ENCODE results near the gene TBC1D4. TPM values are rescaled to one million over a fixed set of nuclear protein-coding genes. Genes with fewer than 3 reads are reported as not detected.

TBC1D4 gene
- total and polyA plus RNA-seq, 9 donors, result 26.2 to 91.3 (median 52.6) TPM

GRCh38 chr13:75333103-75333502, 148.9 kb downstream of the TBC1D4 start:
- 44 to 65% (median 61%) methylated on average over 1 of the region's 1 CpG for WGBS, 3 donors
- intact Hi-C loops (cut with DNase I), result no loop called here
- no peak overlapping the region for H3K4me3 ChIP-seq

GRCh38 chr13:75331792-75332349, 150.1 kb downstream of the TBC1D4 start:
- no peak overlapping the region for H3K27ac ChIP-seq
- H3K4me1 ChIP-seq (ENCODE audit: insufficient read depth), result peaks cover 2% of the 10 kb centered on the region
- TF ChIP-seq EP300 (IDR thresholded peaks at IDR 0.05), result no peak
- no peak for TF ChIP-seq POLR2A (IDR thresholded peaks at IDR 0.05)
- no peak for TF ChIP-seq CTCF (IDR thresholded peaks at IDR 0.05)
- intact Hi-C loops (cut with DNase I), result no loop called here
- H3K9me3 ChIP-seq, result no peaks in the 10 kb centered on the region
- WGBS, 3 donors, result 60 to 67% (median 60%) methylated on average over 2 of the region's 2 CpGs
- no peak for DNase-seq
- no peak overlapping the region for H3K4me3 ChIP-seq
- no peaks in the 10 kb centered on the region for H3K36me3 ChIP-seq
- H3K27me3 ChIP-seq, result no peaks in the 10 kb centered on the region

More at GRCh38 chr13:75333103-75333502, 148.9 kb downstream of the TBC1D4 start:
- Histone ChIP-seq H3K27me3 (no peaks in the 10 kb centered on the region), H3K9me3 (no peaks in the 10 kb centered on the region), H3K36me3 (no peaks in the 10 kb centered on the region), H3K4me1 (ENCODE audit: insufficient read depth) (peaks cover 2% of the 10 kb centered on the region), H3K27ac (no peak overlapping the region)
- no peak for DNase-seq
- TF ChIP-seq POLR2A (IDR thresholded peaks at IDR 0.05), result no peak
- TF ChIP-seq EP300 (IDR thresholded peaks at IDR 0.05), result no peak
- TF ChIP-seq CTCF (IDR thresholded peaks at IDR 0.05), result no peak

GRCh38 chr13:75330770-75331169, 151.2 kb downstream of the TBC1D4 start:
- Histone ChIP-seq H3K4me3 (no peak overlapping the region), H3K27ac (no peak overlapping the region), H3K4me1 (ENCODE audit: insufficient read depth) (peaks cover 4% of the 10 kb centered on the region), H3K36me3 (no peaks in the 10 kb centered on the region), H3K27me3 (no peaks in the 10 kb centered on the region), H3K9me3 (no peaks in the 10 kb centered on the region)
- no peak for TF ChIP-seq EP300 (IDR thresholded peaks at IDR 0.05)
- no peak for TF ChIP-seq POLR2A (IDR thresholded peaks at IDR 0.05)
- no peak for TF ChIP-seq CTCF (IDR thresholded peaks at IDR 0.05)
- DNase-seq, result no peak
- intact Hi-C loops (cut with DNase I), result no loop called here
- 86 to 87% (median 87%) methylated on average over 2 of the region's 2 CpGs for WGBS, 3 donors

GRCh38 chr13:75329723-75330122, 152.2 kb downstream of the TBC1D4 start:
- Histone ChIP-seq H3K4me3 (no peak overlapping the region), H3K9me3 (no peaks in the 10 kb centered on the region), H3K36me3 (no peaks in the 10 kb centered on the region), H3K4me1 (ENCODE audit: insufficient read depth) (peaks cover 4% of the 10 kb centered on the region), H3K27ac (no peak overlapping the region), H3K27me3 (no peaks in the 10 kb centered on the region)
- DNase-seq, result no peak
- intact Hi-C loops (cut with DNase I), result no loop called here
- WGBS, 3 donors, result 78 to 84% (median 83%) methylated on average over 5 of the region's 5 CpGs
- no peak for TF ChIP-seq POLR2A (IDR thresholded peaks at IDR 0.05)
- TF ChIP-seq EP300 (IDR thresholded peaks at IDR 0.05), result no peak
- TF ChIP-seq CTCF (IDR thresholded peaks at IDR 0.05), result no peak
